ENCODE measurements around the gene DAD1.

The DAD1 gene

GRCh38 chr14:22598099-22598895 lies 9.3 kb upstream of the DAD1 start, which contains the start of gene ABHD4:
TSS of gene ABHD4 (plus strand) at chr14:22598300. CDS start at chr14:22598307, 7 bp downstream.
- peak; percentile 69 for DNase-seq

- no peak for DNase-seq
Measured at GRCh38 chr14:22597771-22598098, 8.7 kb upstream of the DAD1 start.

GRCh38 chr14:22597265-22597664 lies 8.2 kb upstream of the DAD1 start:
- DNase-seq, result no peak

GRCh38 chr14:22596354-22596879 lies 7.4 kb upstream of the DAD1 start:
- DNase-seq, result no peak

GRCh38 chr14:22594156-22594716 lies 5.2 kb upstream of the DAD1 start:
- no peak for DNase-seq

- no peak for DNase-seq
Measured at GRCh38 chr14:22593601-22594000, 4.6 kb upstream of the DAD1 start.

- no peak for DNase-seq
Measured at GRCh38 chr14:22593189-22593588, 4.2 kb upstream of the DAD1 start.

- no peak for DNase-seq
Measured at GRCh38 chr14:22588526-22589095, 413 bp downstream of the DAD1 start.

- DNase-seq, result peak; percentile 59
Measured at GRCh38 chr14:22587677-22588422, 1.2 kb downstream of the DAD1 start.

GRCh38 chr14:22587247-22587646 lies 1.8 kb downstream of the DAD1 start:
- no peak for DNase-seq

- no peak for DNase-seq
Measured at GRCh38 chr14:22583994-22584393, 5.0 kb downstream of the DAD1 start.

GRCh38 chr14:22580625-22581024 lies 8.4 kb downstream of the DAD1 start:
- no peak for DNase-seq

GRCh38 chr14:22579881-22580280 lies 9.1 kb downstream of the DAD1 start:
- DNase-seq, result no peak

- DNase-seq, result no peak
Measured at GRCh38 chr14:22579236-22579635, 9.8 kb downstream of the DAD1 start.

- no peak for DNase-seq
Measured at GRCh38 chr14:22577334-22577908, 11.6 kb downstream of the DAD1 start.

- DNase-seq, result no peak
Measured at GRCh38 chr14:22573804-22574203, 15.2 kb downstream of the DAD1 start.

- no peak for DNase-seq
Measured at GRCh38 chr14:22572562-22573058, 16.4 kb downstream of the DAD1 start.

GRCh38 chr14:22570132-22570949 lies 18.7 kb downstream of the DAD1 start:
- DNase-seq, result peak; percentile 98

GRCh38 chr14:22569737-22570131 lies 19.3 kb downstream of the DAD1 start:
- no peak for DNase-seq

GRCh38 chr14:22569106-22569736 lies 19.8 kb downstream of the DAD1 start:
- no peak for DNase-seq

- DNase-seq, result no peak
Measured at GRCh38 chr14:22567437-22567836, 21.6 kb downstream of the DAD1 start.

All from CD4-positive, alpha-beta T cell treated with Interleukin-17A for 1 hour (primary cell).